Activated effector memory CD4-positive, alpha-beta T cell treated with Interleukin-2 at 50 U/mL for 16 hours (primary cell): ENCODE data around the gene ZNF112.

Experiments used
- DNase-seq: peaks from one replicate; pipeline ENCODE4 v3.0.0-alpha.2; 2020

The ZNF112 gene

GRCh38 chr19:44280916-44281315, 75.6 kb downstream of the ZNF112 start:
- DNase-seq: no peak

GRCh38 chr19:44278181-44278690, 78.2 kb downstream of the ZNF112 start:
- no peak for DNase-seq

GRCh38 chr19:44277331-44277730, 79.1 kb downstream of the ZNF112 start:
- no peak for DNase-seq
